HG03575 (cell line): ENCODE data around the gene TAS2R31.
"Not testable (repeated sequence)": the region's sequence is repeated elsewhere in the genome, so short reads cannot be mapped to it uniquely, and the experiment has no call there.

Source experiments
- ATAC-seq: cut with Tn5 transposase; IDR thresholded peaks from one replicate; pipeline ENCODE4 v1.9.1; 2021; ENCODE audit not compliant: unreplicated experiment, insufficient number of reproducible peaks, low FRiP score; ENCODE audit errors: extremely low read depth

The TAS2R31 gene

GRCh38 chr12:11031307-11031706 is at the start of gene TAS2R31:
Gene TAS2R31 (minus strand): TSS chr12:11031407. CDS start chr12:11031335, 72 bp downstream.
- ATAC-seq, result no peak

- ATAC-seq, result no peak
Observed at GRCh38 chr12:11078246-11078645, 47.0 kb upstream of the TAS2R31 start.

GRCh38 chr12:11075642-11076041 is 44.4 kb upstream of the TAS2R31 start:
- ATAC-seq, result no peak

GRCh38 chr12:11071414-11071813 is 40.2 kb upstream of the TAS2R31 start:
- no peak for ATAC-seq

GRCh38 chr12:11070999-11071398 is 39.8 kb upstream of the TAS2R31 start:
- no peak for ATAC-seq

GRCh38 chr12:11069854-11070365 is 38.7 kb upstream of the TAS2R31 start:
- ATAC-seq, result no peak

GRCh38 chr12:11067514-11067913 is 36.3 kb upstream of the TAS2R31 start:
- no peak for ATAC-seq

- not testable (repeated sequence) for ATAC-seq
Observed at GRCh38 chr12:11062194-11062593, 31.0 kb upstream of the TAS2R31 start, which contains the start of gene TAS2R46. Gene TAS2R46 (minus strand): TSS chr12:11062294. CDS start chr12:11062294, 0 bp downstream.

GRCh38 chr12:11059784-11060183 is 28.6 kb upstream of the TAS2R31 start:
- ATAC-seq, result no peak

GRCh38 chr12:11059041-11059440 is 27.8 kb upstream of the TAS2R31 start:
- no peak for ATAC-seq

- no peak for ATAC-seq
Observed at GRCh38 chr12:11055306-11055705, 24.1 kb upstream of the TAS2R31 start.

- ATAC-seq, result not testable (repeated sequence)
Observed at GRCh38 chr12:11049806-11050531, 18.8 kb upstream of the TAS2R31 start.

- not testable (repeated sequence) for ATAC-seq
Observed at GRCh38 chr12:11041366-11041765, 10.2 kb upstream of the TAS2R31 start.

GRCh38 chr12:11040162-11040561 is 9.0 kb upstream of the TAS2R31 start:
- ATAC-seq, result no peak

- ATAC-seq, result no peak
Observed at GRCh38 chr12:11039171-11039570, 8.0 kb upstream of the TAS2R31 start.

GRCh38 chr12:11033959-11034358 is 2.8 kb upstream of the TAS2R31 start:
- ATAC-seq, result not testable (repeated sequence)

- ATAC-seq, result no peak
Observed at GRCh38 chr12:11026118-11026517, 5.1 kb downstream of the TAS2R31 start.

GRCh38 chr12:11023387-11023786 is 7.8 kb downstream of the TAS2R31 start:
- ATAC-seq, result no peak

GRCh38 chr12:11022520-11022919 is 8.7 kb downstream of the TAS2R31 start, which contains the start of gene TAS2R19:
Gene TAS2R19 (minus strand): TSS chr12:11022620. CDS start chr12:11022571, 49 bp downstream.
- no peak for ATAC-seq

- no peak for ATAC-seq
Observed at GRCh38 chr12:11016937-11017336, 14.3 kb downstream of the TAS2R31 start.
